OCI-LY7 (cell line): ENCODE data around the gene GLRX5.

Experiments used
- CTCF ChIP-seq: fragments of 200-600 bp; sonication (generic); conservative IDR thresholded peaks from 2 replicates; pipeline ENCODE4 v1.5.1; 2014; ENCODE audit warnings: mild to moderate bottlenecking, antibody characterized with exemption, low read length, moderate library complexity, mixed read lengths
- EZH2phosphoT487 ChIP-seq: fragments of 200-600 bp; sonication (generic); IDR thresholded peaks from 2 replicates; pipeline ENCODE4 v1.6.1; 2018; ENCODE audit warnings: low read depth, borderline replicate concordance, mild to moderate bottlenecking, mixed run types, antibody characterized with exemption, low read length, moderate library complexity, mixed read lengths

- TF ChIP-seq CTCF (no peak), EZH2phosphoT487 (no peak)
These were observed at the start of gene GLRX5 for GRCh38 chr14:95534299-95535225.
